K562 (cell line): ENCODE results near the gene DNAAF1. TPM values are rescaled to one million over a fixed set of nuclear protein-coding genes. Genes with fewer than 3 reads are reported as not detected.

Experiments
- ATAC-seq: fragments of 200-7000 bp; cut with Tn5 transposase; 3 replicates; pipeline ENCODE4 v1.9.1; 2020; ENCODE audit warnings: moderate library complexity
- BruUV-seq: library from RNA; stranded (reverse); fragments of 400-500 nt; replicated peaks from 2 replicates; lab custom pipeline; 2021; lab: Mats Ljungman, UMichigan
- CTCF ChIA-PET: fragments of 300-600 bp; formaldehyde crosslinking; extraction: SDS; loops from one replicate; lab custom pipeline; 2021; ENCODE audit warnings: low intra/inter-chr PET ratio; lab: Yijun Ruan, JAX
- POLR2A ChIA-PET: fragments of 300-600, 350-650 bp; sonication (Branson Sonifier 250); formaldehyde crosslinking; extraction: SDS; loops from one replicate; lab custom pipeline; 2021; ENCODE audit warnings: antibody characterized with exemption, inconsistent platforms; lab: Yijun Ruan, JAX
- DNase-seq, 4 experiments: peaks; one replicate each; pipeline versions ENCODE4 v3.0.0 to v3.0.0-alpha.2; 2011 to 2018; ENCODE audit warnings: low spot score in 3 of 4, mixed read lengths in 3 of 4; ENCODE audit errors: extremely low read depth in 1 of 4
- FAIRE-seq: peaks from 2 replicates; lab custom pipeline; 2011; peaks lifted over from hg19 to GRCh38; lab: Jason Lieb, UNC
- H2AFZ ChIP-seq: 2 replicates; pipeline ENCODE4 v1.6.0; 2011; ENCODE audit warnings: low read depth, low read length, control low read depth, inconsistent platforms
- H3K27ac ChIP-seq: fragments of 200-600 bp; 3 replicates; pipeline ENCODE4 v1.8.0; 2011; ENCODE audit warnings: low read depth, mild to moderate bottlenecking, control low read depth, inconsistent platforms, low read length, moderate library complexity, mixed read lengths; ENCODE audit errors: extremely low read depth
- H3K27me3 ChIP-seq, 2 experiments: fragments of 300-600 bp in 1 of 2; 2 replicates in 1 of 2; 3 replicates in 1 of 2; pipeline versions ENCODE4 v1.6.0 to v1.8.0; 2011; ENCODE audit warnings: inconsistent platforms in 2 of 2, low read length in 2 of 2, mild to moderate bottlenecking in 1 of 2, mixed read lengths in 1 of 2, moderate library complexity in 1 of 2; ENCODE audit not compliant: control insufficient read depth in 2 of 2, insufficient read depth in 2 of 2
- H3K36me3 ChIP-seq: fragments of 300-600 bp; 3 replicates; pipeline ENCODE4 v1.8.0; 2011; ENCODE audit warnings: mild to moderate bottlenecking, low read length, inconsistent platforms; ENCODE audit not compliant: control insufficient read depth, insufficient read depth
- H3K4me1 ChIP-seq, 2 experiments: fragments of 200-600 bp in 1 of 2; replicated peaks in 1 of 2; 2 replicates in 1 of 2; 3 replicates in 1 of 2; pipeline versions ENCODE4 v1.5.1 to v1.8.0; 2011; ENCODE audit warnings: inconsistent platforms in 2 of 2, low read length in 2 of 2, mild to moderate bottlenecking in 1 of 2, mixed read lengths in 1 of 2, moderate library complexity in 1 of 2; ENCODE audit not compliant: control insufficient read depth in 2 of 2, insufficient read depth in 2 of 2
- H3K4me2 ChIP-seq: 2 replicates; pipeline ENCODE4 v1.6.1; 2011; ENCODE audit warnings: low read length, control low read depth, inconsistent platforms, mixed read lengths; ENCODE audit not compliant: insufficient read depth
- H3K4me3 ChIP-seq: fragments of 200-600 bp; sonication (generic), shearing (Covaris generic); 2 replicates; pipeline ENCODE4 v1.5.1; 2016; ENCODE audit warnings: control low read depth, inconsistent platforms
- H3K79me2 ChIP-seq: fragments of 200-600 bp; 3 replicates; pipeline ENCODE4 v1.8.0; 2011; ENCODE audit warnings: low read length, inconsistent platforms; ENCODE audit not compliant: control insufficient read depth, insufficient read depth
- H3K9ac ChIP-seq, 2 experiments: 2 replicates each; pipeline versions ENCODE4 v1.6.0 to v1.6.1; 2011; ENCODE audit warnings: low read depth in 2 of 2, low read length in 2 of 2, control low read depth in 1 of 2, inconsistent platforms in 1 of 2, mild to moderate bottlenecking in 1 of 2, mixed read lengths in 1 of 2; ENCODE audit not compliant: insufficient read depth in 1 of 2
- H3K9me1 ChIP-seq: one replicate; pipeline ENCODE4 v1.6.0; 2011; ENCODE audit warnings: inconsistent platforms, mild to moderate bottlenecking, low read length, moderate library complexity; ENCODE audit not compliant: control insufficient read depth, insufficient read depth
- H3K9me3 ChIP-seq: replicated peaks from 2 replicates; pipeline ENCODE4 v1.5.1; 2011; ENCODE audit warnings: low read depth, low read length, inconsistent platforms; ENCODE audit not compliant: control insufficient read depth, insufficient read depth
- H4K20me1 ChIP-seq: replicated peaks from 2 replicates; pipeline ENCODE4 v1.6.1; 2011; ENCODE audit warnings: low read length, inconsistent platforms, mixed read lengths; ENCODE audit not compliant: control insufficient read depth, insufficient read depth
- CEBPG ChIP-seq, 3 experiments: fragments of 200-800 bp in 1 of 3; sonication (Bioruptor generic) in 1 of 3; sonication (generic) in 1 of 3; formaldehyde crosslinking in 1 of 3; IDR thresholded peaks in 2 of 3; conservative IDR thresholded peaks in 1 of 3; 2 replicates each; pipeline versions ENCODE4 v1.6.1 to v1.8.0; 2016 to 2022; ENCODE audit warnings: missing compliant biosample characterization in 2 of 3, missing genetic modification characterization in 2 of 3, mild to moderate bottlenecking in 1 of 3, missing genetic modification reagents in 1 of 3
- CHD1 ChIP-seq: fragments of 200-600 bp; sonication (generic); IDR thresholded peaks from one replicate; pipeline ENCODE4 v1.6.1; 2012; ENCODE audit warnings: mild to moderate bottlenecking, moderate library complexity, low read length, inconsistent platforms
- DLX4 ChIP-seq: fragments of 250-450 bp; sonication (Bioruptor Pico); IDR thresholded peaks from 2 replicates; pipeline ENCODE4 v1.6.1; 2021; ENCODE audit warnings: mild to moderate bottlenecking
- FIP1L1 ChIP-seq: fragments of 200-400 bp; formaldehyde crosslinking; IDR thresholded peaks from 2 replicates; pipeline ENCODE4 v1.6.1; 2018; ENCODE audit warnings: mild to moderate bottlenecking, low read depth, low read length; ENCODE audit not compliant: poor library complexity, severe bottlenecking
- HSF4 ChIP-seq: fragments of 250-450 bp; sonication (Bioruptor Pico); IDR thresholded peaks from 2 replicates; pipeline ENCODE4 v2.1.2; 2022; ENCODE audit warnings: mild to moderate bottlenecking, moderate library complexity, borderline replicate concordance
- LEF1 ChIP-seq: fragments of 450-650 bp; IDR thresholded peaks from 2 replicates; pipeline ENCODE4 v1.6.1; 2016; ENCODE audit warnings: mild to moderate bottlenecking
- NEUROD1 ChIP-seq: fragments of 150-350 bp; IDR thresholded peaks from 2 replicates; pipeline ENCODE4 v1.6.1; 2014; ENCODE audit warnings: borderline replicate concordance, low read length, low read depth; ENCODE audit not compliant: partially characterized antibody
- RAD51 ChIP-seq: fragments of 450-650 bp; IDR thresholded peaks from 2 replicates; pipeline ENCODE4 v1.7.1; 2016; ENCODE audit warnings: low read depth, mild to moderate bottlenecking, borderline replicate concordance
- RREB1 ChIP-seq: fragments of 250-450 bp; sonication (Bioruptor Pico); IDR thresholded peaks from 2 replicates; pipeline ENCODE4 v1.4.0; 2020
- SP2 ChIP-seq: IDR thresholded peaks from 2 replicates; pipeline ENCODE4 v1.6.1; 2011; ENCODE audit warnings: mild to moderate bottlenecking, low read depth, low read length, moderate library complexity; ENCODE audit not compliant: poor library complexity, severe bottlenecking; ENCODE audit errors: extremely low read depth
- SREBF2 ChIP-seq: sonication (generic); formaldehyde crosslinking; IDR thresholded peaks from 2 replicates; pipeline ENCODE4 v1.4.0; 2020; ENCODE audit warnings: mild to moderate bottlenecking, missing genetic modification reagents
- SRSF9 ChIP-seq: fragments of 200-400 bp; formaldehyde crosslinking; IDR thresholded peaks from 2 replicates; pipeline ENCODE4 v1.6.1; 2017; ENCODE audit warnings: low read depth, low read length, borderline replicate concordance
- TCF3 ChIP-seq: sonication (generic); formaldehyde crosslinking; IDR thresholded peaks from 2 replicates; pipeline ENCODE4 v1.4.0; 2020; ENCODE audit warnings: mild to moderate bottlenecking, missing genetic modification reagents
- ZNF197 ChIP-seq: fragments of 200-800 bp; sonication (Bioruptor generic); IDR thresholded peaks from 2 replicates; pipeline ENCODE4 v1.6.1; 2016; ENCODE audit warnings: low read depth, missing genetic modification characterization, missing compliant biosample characterization
- ZNF217 ChIP-seq: sonication (generic); formaldehyde crosslinking; IDR thresholded peaks from 2 replicates; pipeline ENCODE4 v1.8.0; 2022; ENCODE audit warnings: mild to moderate bottlenecking, missing genetic modification reagents
- ZNF274 ChIP-seq: IDR thresholded peaks from 2 replicates; pipeline ENCODE4 v1.6.1; 2011; ENCODE audit warnings: low read depth, mild to moderate bottlenecking, low read length, moderate library complexity, borderline replicate concordance
- WGBS: fragments of 100-300 bp; shearing (Covaris generic); methylation state at CpG from one replicate; pipeline ENCODE4 v1.1.6; 2016; ENCODE audit warnings: low coverage, mixed read lengths; ENCODE audit not compliant: insufficient coverage; ENCODE audit errors: missing lambda C conversion rate; 5-methylcytosine and 5-hydroxymethylcytosine counted together
- in situ Hi-C: fragments of 300-500 bp; cut with MboI; formaldehyde crosslinking; loops from 4 replicates; pipeline ENCODE4 v1.15.0; 2018; ENCODE audit warnings: inconsistent platforms, mixed read lengths
- intact Hi-C: fragments of 100-400 bp; cut with micrococcal nuclease; formaldehyde crosslinking; loops from 2 replicates; pipeline ENCODE4 v1.14.2; 2022
- polyA plus RNA-seq, 8 experiments: library from polyadenylated mRNA; depleted of rRNA in 4 of 8; stranded (reverse) in 5 of 8; unstranded in 3 of 8; fragments of >200 nt; fragmentation: Nextera tagmentation in 2 of 8; fragmentation: Illumina TruSeq in 1 of 8; extraction: Ambion mirVana in 2 of 8; extraction: Trizol in 1 of 8; gene quantifications; 2 replicates each; pipeline versions ENCODE4 v1.2.1 to v1.2.3, GENCODE V29; 2011 to 2014; ENCODE audit warnings: inconsistent platforms in 1 of 8, missing spikeins in 1 of 8
- total RNA-seq, 7 experiments: library from RNA; depleted of rRNA in 6 of 7; stranded (reverse); fragments of >200 nt in 6 of 7; fragmentation: Illumina TruSeq in 2 of 7; extraction: Trizol in 2 of 7; gene quantifications; 2 replicates each; pipeline versions ENCODE4 v1.2.1 to v1.2.3, GENCODE V29; 2011 to 2021; ENCODE audit warnings: low replicate concordance in 1 of 7

The DNAAF1 gene
- total and polyA plus RNA-seq, 9 of the 15 experiments (the other 6 are each of a cell fraction or from before 2014, with no cell fraction given) = 0.01 TPM; not detected in 8

- Histone ChIP-seq H3K9me1 (peaks cover 4% of the 10 kb centered on the region), H3K9me3 (no peaks in the 10 kb centered on the region), H3K36me3 (no peaks in the 10 kb centered on the region), H3K4me2 (no peak overlapping the region), H2AFZ (no peak overlapping the region), H3K27ac (no peak overlapping the region), H3K79me2 (no peaks in the 10 kb centered on the region), H3K4me1 (peaks cover 0 to 38% of the 10 kb centered on the region in 2 experiments; a peak in 2 of 5 replicates), H3K9ac (0 out of 4 replicates have a peak overlapping the region, but pooled peaks of 1 of the 2 experiments have one; percentile 43), H3K27me3 (peaks cover 73 to 88% of the 10 kb centered on the region in 2 experiments), H3K4me3 (no peak overlapping the region), H4K20me1 (peaks cover 12% of the 10 kb centered on the region)
- CTCF ChIA-PET = no interaction called here
- 23% methylated on average over 16 of the region's 16 CpGs for WGBS
- in situ Hi-C loops = no loop called here
- FAIRE-seq (no peak), ATAC-seq (peak; percentile 8; the same call in 2 of the 3 replicates), DNase-seq (no peak)
- no TSS peak for BruUV-seq
- POLR2A ChIA-PET = interaction anchor here (0.5 to 2.4 kb wide), 5 partner anchors 8 to 116 kb away, joined by 3 to 5 read pairs (median 3); partner anchors contain the start of gene TAF1C
- intact Hi-C loops = no loop called here
- no peak for TF ChIP-seq LEF1
- no peak for TF ChIP-seq ZNF274
- TF ChIP-seq SREBF2 = no peak
- TF ChIP-seq DLX4 (CRISPR knock-in tag) = no peak
- TF ChIP-seq SRSF9 = no peak
- no peak for TF ChIP-seq HSF4
- no peak for TF ChIP-seq FIP1L1
- no peak for TF ChIP-seq RREB1 (CRISPR knock-in tag)
- TF ChIP-seq SP2 = no peak
- no peak for TF ChIP-seq TCF3 (CRISPR knock-in tag)
- no peak for TF ChIP-seq CHD1
- TF ChIP-seq ZNF197 (CRISPR knock-in tag) = no peak
- no peak for TF ChIP-seq ZNF217 (CRISPR knock-in tag)
- TF ChIP-seq CEBPG (CRISPR knock-in tag; IDR thresholded peaks at IDR 0.05) = no peak
- TF ChIP-seq CEBPG (tag; conservative IDR thresholded peaks at IDR 0.05 in 1 of 2, IDR thresholded peaks at IDR 0.05 in 1 of 2) = no peak
- TF ChIP-seq NEUROD1 = no peak
- TF ChIP-seq RAD51 = no peak
Observed at GRCh38 chr16:84196101-84196500, 51.0 kb downstream of the DNAAF1 start.
